Ascending aorta (tissue), 2 donors: ENCODE results near the gene TMIE. TPM values are rescaled to one million over a fixed set of nuclear protein-coding genes. Genes with fewer than 3 reads are reported as not detected.
A peak's percentile ranks its signal among the peaks of the same experiment; 100 is the strongest.
"Not testable (repeated sequence)": the region's sequence is repeated elsewhere in the genome, so short reads cannot be mapped to it uniquely, and the experiment has no call there.

Experiments
- DNase-seq, 2 donors: peaks; one replicate each; pipeline ENCODE4 v3.0.0-alpha.2; 2019; ENCODE audit warnings: low spot score in 2 of 2
- H3K27ac ChIP-seq, 2 donors: fragments of 200-600 bp; sonication (generic); one replicate each; pipeline ENCODE4 v1.5.1; 2016 to 2017; ENCODE audit warnings: mild to moderate bottlenecking in 1 of 2
- H3K27me3 ChIP-seq: fragments of 200-600 bp; sonication (generic); one replicate; pipeline ENCODE4 v1.5.1; 2017
- H3K36me3 ChIP-seq, 2 donors: fragments of 200-600 bp; sonication (generic); one replicate each; pipeline ENCODE4 v1.5.1; 2016
- H3K4me1 ChIP-seq, 2 donors: fragments of 200-600 bp; sonication (generic); one replicate each; pipeline ENCODE4 v1.5.1; 2016 to 2017; ENCODE audit warnings: mild to moderate bottlenecking in 1 of 2
- H3K4me3 ChIP-seq, 2 donors: fragments of 200-600 bp; sonication (generic); one replicate each; pipeline ENCODE4 v1.5.1; 2016 to 2017; ENCODE audit warnings: mild to moderate bottlenecking in 1 of 2
- H3K9me3 ChIP-seq, 2 donors: fragments of 200-600 bp; sonication (generic); one replicate each; pipeline ENCODE4 v1.5.1; 2016
- CTCF ChIP-seq, 3 experiments: fragments of 200-600 bp in 2 of 3; fragments of 450-650 bp in 1 of 3; sonication (generic) in 2 of 3; IDR thresholded peaks; one replicate each; pipeline ENCODE4 v1.5.1; 2016 to 2019; ENCODE audit warnings: antibody characterized with exemption in 3 of 3, mild to moderate bottlenecking in 1 of 3, moderate library complexity in 1 of 3
- intact Hi-C: fragments of 100-400 bp; cut with DNase I; formaldehyde crosslinking; loops from one replicate; pipeline ENCODE4 v1.15.1; 2023
- total RNA-seq: library from RNA; depleted of rRNA; stranded (reverse); fragments of >200 nt; gene quantifications from one replicate; pipeline ENCODE4 v1.1.0, GENCODE V29; 2016

The TMIE gene
- total RNA-seq, 1 donor from 2014 or later = 8.5 TPM

GRCh38 chr3:46700772-46701171, 420 bp upstream of the TMIE start:
- no peaks in the 10 kb centered on the region for H3K36me3 ChIP-seq
- TF ChIP-seq CTCF (IDR thresholded peaks at IDR 0.05) = no peak
- peak overlapping the region in 1 of 2 donors; percentile 5 for H3K27ac ChIP-seq
- H3K4me1 ChIP-seq = peaks cover 15 to 30% of the 10 kb centered on the region in 2 donors
- intact Hi-C loops = loop anchor here (5.0 kb wide), 2 partner anchors 147 to 622 kb away; no protein-coding TSS in a partner anchor
- H3K9me3 ChIP-seq = no peaks in the 10 kb centered on the region
- no peaks in the 10 kb centered on the region for H3K27me3 ChIP-seq
- H3K4me3 ChIP-seq = peak overlapping the region; percentile 46 to 72
- no peak for DNase-seq

GRCh38 chr3:46702246-46703012, 1.2 kb downstream of the TMIE start:
- no peak for DNase-seq
- Histone ChIP-seq H3K27me3 (no peaks in the 10 kb centered on the region), H3K4me1 (peaks cover 7 to 15% of the 10 kb centered on the region in 2 donors), H3K9me3 (no peaks in the 10 kb centered on the region), H3K36me3 (no peaks in the 10 kb centered on the region), H3K4me3 (no peak overlapping the region), H3K27ac (no peak overlapping the region)
- intact Hi-C loops = loop anchor here (5.0 kb wide), 2 partner anchors 145 to 620 kb away; no protein-coding TSS in a partner anchor
- no peak for TF ChIP-seq CTCF (IDR thresholded peaks at IDR 0.05)

GRCh38 chr3:46703013-46703520, 1.9 kb downstream of the TMIE start:
- Histone ChIP-seq H3K9me3 (no peaks in the 10 kb centered on the region), H3K4me3 (no peak overlapping the region), H3K27ac (no peak overlapping the region), H3K27me3 (no peaks in the 10 kb centered on the region), H3K4me1 (peaks cover 7 to 13% of the 10 kb centered on the region in 2 donors), H3K36me3 (no peaks in the 10 kb centered on the region)
- DNase-seq = no peak
- no peak for TF ChIP-seq CTCF (IDR thresholded peaks at IDR 0.05)
- intact Hi-C loops = loop anchor here (5.0 kb wide), 2 partner anchors 144 to 619 kb away; no protein-coding TSS in a partner anchor

GRCh38 chr3:46704346-46704745, 3.2 kb downstream of the TMIE start:
- H3K9me3 ChIP-seq, H3K36me3 ChIP-seq, H3K27me3 ChIP-seq, H3K4me3 ChIP-seq, DNase-seq, H3K27ac ChIP-seq: not testable (repeated sequence)
- peaks cover 7 to 13% of the 10 kb centered on the region in 2 donors for H3K4me1 ChIP-seq
- intact Hi-C loops = loop anchor here (5.0 kb wide), 2 partner anchors 143 to 618 kb away; no protein-coding TSS in a partner anchor

- H3K9me3 ChIP-seq = no peaks in the 10 kb centered on the region
- no peaks in the 10 kb centered on the region for H3K27me3 ChIP-seq
- TF ChIP-seq CTCF (IDR thresholded peaks at IDR 0.05) = peak; percentile 91 to 98 (median 93)
- no peak overlapping the region for H3K4me3 ChIP-seq
- H3K27ac ChIP-seq = no peak overlapping the region
- intact Hi-C loops = loop anchor here (1.0 to 5.0 kb wide), 4 partner anchors 161 to 292 kb away; no protein-coding TSS in a partner anchor
- DNase-seq = peak in 1 of 2 donors; percentile 87
- H3K36me3 ChIP-seq = no peaks in the 10 kb centered on the region
- peaks cover 6 to 13% of the 10 kb centered on the region in 2 donors for H3K4me1 ChIP-seq
Measured at GRCh38 chr3:46705022-46705530, 3.9 kb downstream of the TMIE start.
